Caco-2 (cell line): ENCODE results near the gene GAB2. TPM values are rescaled to one million over a fixed set of nuclear protein-coding genes. Genes with fewer than 3 reads are reported as not detected.

Source experiments
- BruUV-seq: library from RNA; stranded (reverse); fragments of 400-500 nt; replicated peaks from 2 replicates; lab custom pipeline; 2021; lab: Mats Ljungman, UMichigan
- CTCF ChIA-PET: fragments of 300-600 bp; sonication (Branson Sonifier 250); formaldehyde crosslinking; loops from one replicate; lab custom pipeline; 2022; ENCODE audit warnings: antibody characterized with exemption; lab: Charles Lee
- POLR2A ChIA-PET: fragments of 300-600 bp; sonication (Branson Sonifier 250); formaldehyde crosslinking; loops from one replicate; lab custom pipeline; 2022; ENCODE audit warnings: antibody characterized with exemption; lab: Charles Lee
- DNase-seq, 2 experiments: peaks; one replicate each; pipeline versions ENCODE4 v3.0.0 to v3.0.0-alpha.2; 2020 to 2022
- H3K27me3 ChIP-seq: replicated peaks from 2 replicates; pipeline ENCODE4 v1.6.0; 2011; ENCODE audit warnings: low read length; ENCODE audit not compliant: control insufficient read depth, insufficient read depth
- H3K36me3 ChIP-seq: 2 replicates; pipeline ENCODE4 v1.5.1; 2011; ENCODE audit warnings: low read length; ENCODE audit not compliant: control insufficient read depth, insufficient read depth
- H3K4me1 ChIP-seq: fragments of 250-450 bp; sonication (Bioruptor Pico); 2 replicates; pipeline ENCODE4 v1.5.1; 2020; ENCODE audit warnings: mild to moderate bottlenecking
- H3K4me3 ChIP-seq: 2 replicates; pipeline ENCODE4 v1.5.1; 2011; ENCODE audit warnings: low read depth, mild to moderate bottlenecking, control low read depth, low read length
- H3K9me3 ChIP-seq: fragments of 250-450 bp; sonication (Bioruptor Pico); 2 replicates; pipeline ENCODE4 v1.5.1; 2020; ENCODE audit warnings: mild to moderate bottlenecking, moderate library complexity
- H3K27ac Mint-ChIP-seq: one replicate; pipeline ENCODE4 v1.8.0; 2022; ENCODE audit warnings: mixed read lengths; ENCODE audit not compliant: unreplicated experiment
- H3K27me3 Mint-ChIP-seq: one replicate; pipeline ENCODE4 v1.8.0; 2022; ENCODE audit warnings: mixed read lengths; ENCODE audit not compliant: insufficient read depth, unreplicated experiment
- H3K36me3 Mint-ChIP-seq: one replicate; pipeline ENCODE4 v1.8.0; 2022; ENCODE audit warnings: mild to moderate bottlenecking, mixed read lengths; ENCODE audit not compliant: insufficient read depth, unreplicated experiment
- H3K4me1 Mint-ChIP-seq: one replicate; pipeline ENCODE4 v1.8.0; 2022; ENCODE audit warnings: low read depth, mixed read lengths; ENCODE audit not compliant: unreplicated experiment
- H3K4me3 Mint-ChIP-seq: one replicate; pipeline ENCODE4 v1.8.0; 2022; ENCODE audit warnings: mild to moderate bottlenecking, moderate library complexity, mixed read lengths; ENCODE audit not compliant: unreplicated experiment
- H3K9me3 Mint-ChIP-seq: one replicate; pipeline ENCODE4 v1.8.0; 2022; ENCODE audit warnings: mixed read lengths; ENCODE audit not compliant: unreplicated experiment
- CTCF ChIP-seq, 2 experiments: fragments of 200-600 bp in 1 of 2; IDR thresholded peaks; 1 replicate in 1 of 2; 2 replicates in 1 of 2; pipeline versions ENCODE4 v1.5.1 to v1.8.0; 2011 to 2022; ENCODE audit warnings: antibody characterized with exemption in 1 of 2, control low read depth in 1 of 2, inconsistent platforms in 1 of 2, low read depth in 1 of 2, low read length in 1 of 2, mild to moderate bottlenecking in 1 of 2, moderate library complexity in 1 of 2; ENCODE audit not compliant: insufficient read depth in 1 of 2, severe bottlenecking in 1 of 2, unreplicated experiment in 1 of 2
- intact Hi-C: fragments of 100-400 bp; cut with micrococcal nuclease; formaldehyde crosslinking; loops from one replicate; pipeline ENCODE4 v1.10.0; 2022; ENCODE audit not compliant: unreplicated experiment
- total RNA-seq: library from RNA; stranded (reverse); gene quantifications from 2 replicates; pipeline ENCODE4 v1.2.3, GENCODE V29; 2022

GAB2 gene
- total RNA-seq, 1 experiment from 2014 or later, result 67.3 TPM

GRCh38 chr11:78344094-78344493 lies 73.5 kb downstream of the GAB2 start:
- CTCF ChIA-PET, result no interaction called here
- no TSS peak for BruUV-seq
- Mint-ChIP-seq H3K36me3 (peaks cover 9% of the 10 kb centered on the region), H3K27me3 (no peaks in the 10 kb centered on the region), H3K27ac (no peak overlapping the region), H3K4me3 (no peak overlapping the region), H3K4me1 (peaks cover 43% of the 10 kb centered on the region), H3K9me3 (no peaks in the 10 kb centered on the region)
- no peak for DNase-seq
- intact Hi-C loops, result no loop called here
- no peak overlapping the region for H3K4me3 ChIP-seq
- H3K4me1 ChIP-seq, result peaks cover 8% of the 10 kb centered on the region
- POLR2A ChIA-PET, result no interaction called here
- TF ChIP-seq CTCF (IDR thresholded peaks at IDR 0.05; ENCODE audit: insufficient read depth in 1 of 2, low read depth in 1 of 2, low read length in 1 of 2, severe bottlenecking in 1 of 2, unreplicated experiment in 1 of 2), result no peak
- no peaks in the 10 kb centered on the region for H3K27me3 ChIP-seq
- H3K9me3 ChIP-seq, result no peaks in the 10 kb centered on the region
- no peaks in the 10 kb centered on the region for H3K36me3 ChIP-seq

GRCh38 chr11:78343303-78343702 lies 74.3 kb downstream of the GAB2 start:
- BruUV-seq, result no TSS peak
- CTCF ChIA-PET, result no interaction called here
- intact Hi-C loops, result no loop called here

GRCh38 chr11:78341841-78342240 lies 75.8 kb downstream of the GAB2 start:
- peaks cover 26% of the 10 kb centered on the region for H3K36me3 Mint-ChIP-seq
- no peaks in the 10 kb centered on the region for H3K27me3 ChIP-seq
- peaks cover 51% of the 10 kb centered on the region for H3K4me1 Mint-ChIP-seq
- intact Hi-C loops, result no loop called here
- POLR2A ChIA-PET, result no interaction called here
- H3K27ac Mint-ChIP-seq, result no peak overlapping the region
- H3K9me3 Mint-ChIP-seq, result no peaks in the 10 kb centered on the region
- no TSS peak for BruUV-seq
- no peak overlapping the region for H3K4me3 ChIP-seq
- H3K9me3 ChIP-seq, result no peaks in the 10 kb centered on the region
- H3K4me3 Mint-ChIP-seq, result no peak overlapping the region
- H3K27me3 Mint-ChIP-seq, result no peaks in the 10 kb centered on the region
- no peak for TF ChIP-seq CTCF (IDR thresholded peaks at IDR 0.05; ENCODE audit: insufficient read depth in 1 of 2, low read depth in 1 of 2, low read length in 1 of 2, severe bottlenecking in 1 of 2, unreplicated experiment in 1 of 2)
- H3K36me3 ChIP-seq, result no peaks in the 10 kb centered on the region
- DNase-seq, result no peak
- CTCF ChIA-PET, result no interaction called here
- peaks cover 21% of the 10 kb centered on the region for H3K4me1 ChIP-seq

More at GRCh38 chr11:78343303-78343702, 74.3 kb downstream of the GAB2 start:
- no peak for TF ChIP-seq CTCF (IDR thresholded peaks at IDR 0.05; ENCODE audit: insufficient read depth in 1 of 2, low read depth in 1 of 2, low read length in 1 of 2, severe bottlenecking in 1 of 2, unreplicated experiment in 1 of 2)
- Histone ChIP-seq H3K36me3 (no peaks in the 10 kb centered on the region), H3K27me3 (no peaks in the 10 kb centered on the region), H3K9me3 (no peaks in the 10 kb centered on the region), H3K4me3 (no peak overlapping the region), H3K4me1 (peaks cover 6% of the 10 kb centered on the region)
- Mint-ChIP-seq H3K4me3 (no peak overlapping the region), H3K4me1 (peaks cover 39% of the 10 kb centered on the region), H3K36me3 (peaks cover 17% of the 10 kb centered on the region), H3K27ac (no peak overlapping the region), H3K27me3 (no peaks in the 10 kb centered on the region), H3K9me3 (no peaks in the 10 kb centered on the region)
- no peak for DNase-seq
- POLR2A ChIA-PET, result no interaction called here
